HG02885 (cell line): ENCODE data around the gene NHLH2.

ENCODE experiments used
- ATAC-seq: cut with Tn5 transposase; IDR thresholded peaks from one replicate; pipeline ENCODE4 v1.9.1; 2021; ENCODE audit warnings: mild to moderate bottlenecking; ENCODE audit not compliant: unreplicated experiment, poor library complexity

Gene NHLH2

DNA sequence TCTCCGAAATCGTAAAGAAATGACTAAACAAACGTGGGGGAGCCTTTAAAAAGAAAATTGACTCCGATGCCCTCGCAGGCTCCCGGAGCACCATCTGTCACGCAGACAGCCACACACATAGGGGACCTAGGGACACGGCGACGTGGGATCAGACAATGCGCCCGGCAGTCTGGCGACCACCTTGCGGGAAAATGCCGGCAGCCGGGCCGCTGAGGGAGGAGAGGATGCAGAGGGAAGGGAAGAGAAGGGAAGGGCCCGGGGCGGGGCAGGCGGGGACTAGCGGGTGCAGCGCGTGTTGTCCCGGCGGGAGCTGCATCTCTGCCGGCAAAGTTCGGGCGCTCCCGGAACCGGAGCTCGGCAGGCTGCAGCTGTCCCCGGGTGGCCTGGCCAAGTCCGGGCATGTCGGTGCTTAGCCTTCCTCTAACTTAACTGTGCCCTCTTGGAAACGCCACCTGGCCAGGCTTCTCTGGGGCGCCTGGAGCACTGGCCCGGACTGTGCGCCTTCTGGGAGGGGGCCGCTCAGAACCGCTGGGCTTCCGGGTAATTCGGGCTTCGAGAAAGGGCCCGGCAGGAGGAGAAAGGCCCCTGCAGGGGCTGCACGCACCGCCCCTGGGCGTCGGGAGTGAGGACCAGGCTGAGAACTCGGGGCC, 1.8 kb downstream of the NHLH2 start:
- ATAC-seq: no peak

DNA sequence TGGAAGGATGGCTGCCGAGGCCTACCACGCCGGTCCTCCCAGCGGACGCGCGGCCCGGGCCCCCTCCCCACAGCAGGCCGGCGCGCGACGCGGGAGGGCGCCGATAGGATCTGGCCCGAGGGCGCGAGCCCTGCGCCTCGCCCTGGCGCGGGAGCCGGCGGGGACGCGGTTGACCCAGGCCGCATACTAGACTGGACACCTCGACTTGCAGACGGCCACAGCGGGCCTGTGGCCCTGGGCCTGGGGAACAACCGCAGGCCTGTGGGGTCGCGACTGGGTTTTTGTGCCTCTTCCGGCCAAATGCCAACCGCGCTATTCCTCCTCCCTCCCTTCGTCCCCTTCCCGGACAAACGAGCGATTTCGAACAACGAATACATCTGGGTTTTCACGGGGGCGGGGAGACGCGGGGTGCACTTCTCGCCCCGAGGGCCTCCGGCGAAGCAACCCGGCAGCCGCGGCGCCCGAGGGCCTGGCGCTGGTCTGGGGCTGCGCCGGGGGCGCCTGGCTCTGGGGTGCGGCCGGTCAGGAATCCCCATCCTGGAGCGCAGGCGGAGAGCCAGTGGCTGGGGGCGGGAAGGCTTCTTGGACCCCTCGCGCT, 2.4 kb downstream of the NHLH2 start:
- no peak for ATAC-seq

DNA sequence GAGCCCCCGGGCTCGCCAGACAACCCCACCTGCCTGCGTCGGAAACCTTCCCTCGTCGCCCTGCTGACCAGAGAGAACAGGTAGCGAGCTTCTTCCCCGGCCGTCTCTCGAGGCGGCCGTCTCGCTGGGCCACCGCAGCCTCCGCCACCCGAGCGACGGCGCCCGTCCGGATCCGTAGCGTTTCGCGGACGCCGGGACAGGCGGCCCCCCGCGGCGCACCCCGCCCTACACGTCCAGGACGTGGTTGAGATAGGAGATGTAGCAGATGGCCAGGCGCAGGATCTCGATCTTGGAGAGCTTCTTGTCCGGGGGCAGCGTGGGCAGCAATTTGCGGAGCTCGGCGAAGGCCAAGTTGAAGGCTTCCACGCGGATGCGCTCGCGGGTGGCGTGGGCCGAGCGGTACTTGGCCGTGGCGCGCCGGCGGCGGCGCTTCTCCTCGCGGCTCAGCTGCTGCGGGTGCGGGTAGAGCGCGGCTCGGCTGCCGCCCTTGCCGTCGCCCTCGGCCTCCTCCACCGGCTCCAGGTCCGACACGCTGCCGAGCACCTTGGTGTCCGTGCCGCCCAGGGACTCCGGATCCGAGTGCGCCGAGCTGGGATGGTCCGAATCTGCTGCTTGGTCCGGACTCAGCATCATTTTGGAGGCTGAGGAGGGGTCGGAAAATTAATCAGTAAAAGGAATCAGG, 3.0 kb downstream of the NHLH2 start:
- ATAC-seq: no peak

DNA sequence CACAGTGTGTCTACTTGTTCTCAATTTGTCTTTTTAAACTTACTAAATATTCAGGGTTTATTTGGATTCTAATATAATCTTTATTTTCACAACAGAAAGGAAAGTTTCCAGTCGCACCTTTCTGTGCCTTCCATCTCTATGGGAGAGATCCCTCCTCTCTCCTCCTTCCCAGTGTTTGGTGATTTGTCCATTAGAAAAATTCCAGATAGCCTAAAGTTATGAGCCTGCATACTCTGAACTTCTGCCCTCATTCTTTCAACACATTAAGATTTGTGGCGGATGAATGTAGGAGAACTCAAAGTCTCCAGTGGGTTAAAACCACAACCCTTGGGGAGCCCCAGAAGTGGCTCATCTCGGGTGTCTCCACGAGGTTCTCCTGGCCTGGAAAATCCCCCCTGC, 3.6 kb downstream of the NHLH2 start:
- ATAC-seq: no peak

DNA sequence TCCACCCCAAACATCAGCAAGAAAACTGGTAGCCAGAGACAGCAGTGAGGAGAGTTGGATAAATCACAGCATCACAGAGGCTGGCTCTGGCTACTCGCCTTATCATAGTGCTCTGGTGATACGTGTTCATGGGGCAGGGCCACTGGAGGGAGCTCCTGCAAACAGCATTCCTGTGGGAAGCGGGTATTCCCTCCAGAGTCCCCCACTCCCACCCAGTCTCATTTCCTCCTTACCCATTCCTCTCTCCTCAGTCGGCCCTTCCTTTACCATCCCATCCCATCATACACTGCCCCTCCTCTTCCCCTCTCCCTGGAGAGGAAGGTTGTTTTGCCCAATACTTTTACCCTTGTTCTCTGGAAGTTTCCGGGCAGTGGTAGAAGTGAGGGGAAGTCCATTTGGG, 7.1 kb downstream of the NHLH2 start:
- ATAC-seq: no peak

DNA sequence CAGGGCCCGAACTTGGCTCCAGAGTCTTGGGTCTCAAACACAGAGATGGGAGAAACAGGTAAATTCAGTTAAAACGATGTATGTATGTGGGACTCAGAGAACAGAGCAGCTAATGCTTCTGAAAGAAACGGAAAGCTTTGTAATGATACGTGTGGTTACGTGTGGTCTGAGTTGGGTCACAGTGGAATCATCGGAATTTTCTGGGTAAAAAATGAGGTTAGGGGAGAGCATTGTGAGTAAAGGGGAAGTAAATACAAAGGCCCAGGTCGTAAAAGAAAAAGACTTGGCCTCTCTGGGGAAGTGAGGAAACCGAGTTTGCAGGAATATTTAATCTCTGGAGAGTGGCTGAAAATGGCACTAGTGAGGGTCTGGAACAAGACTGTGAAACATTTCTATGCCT, 8.3 kb downstream of the NHLH2 start:
- no peak for ATAC-seq

DNA sequence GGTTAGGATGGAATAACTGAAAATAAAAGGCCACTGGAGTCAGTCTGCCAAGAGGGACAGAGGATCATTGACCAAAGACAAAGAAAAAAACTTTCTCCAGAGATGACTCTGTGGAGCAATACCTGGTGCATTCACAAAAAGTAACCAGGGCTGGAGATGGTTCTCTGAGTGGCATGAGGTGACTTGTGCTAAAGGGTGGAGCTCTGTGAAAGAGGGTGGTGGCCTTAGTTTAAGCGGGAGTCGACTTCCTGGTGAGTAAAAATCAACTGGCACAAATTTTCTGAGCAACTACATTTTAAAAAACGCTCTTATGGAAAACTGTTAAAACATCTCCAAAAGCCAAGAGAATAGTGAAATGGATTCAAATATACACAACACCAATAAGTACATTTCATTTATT, 10.0 kb downstream of the NHLH2 start:
- ATAC-seq: no peak

DNA sequence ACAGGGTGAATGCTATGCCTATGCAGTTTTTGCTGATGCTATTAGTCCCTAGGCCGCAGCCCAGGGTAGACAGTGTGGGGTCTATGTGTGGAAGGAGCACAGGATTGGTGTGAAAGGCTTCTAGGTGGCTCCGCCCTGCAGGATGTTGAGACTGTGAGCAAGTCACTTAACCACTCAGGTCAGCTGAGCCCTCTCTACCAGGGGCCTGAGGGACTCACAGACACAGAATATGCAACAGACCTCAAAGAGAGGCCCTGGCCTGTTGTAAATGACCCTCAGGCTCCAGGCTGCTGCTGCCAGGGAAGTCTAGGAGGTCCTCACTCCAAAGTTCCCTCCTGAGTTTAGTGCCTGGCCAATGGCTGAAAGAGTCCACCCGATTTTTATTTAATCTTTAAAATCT, 11.0 kb downstream of the NHLH2 start:
- ATAC-seq: no peak

DNA sequence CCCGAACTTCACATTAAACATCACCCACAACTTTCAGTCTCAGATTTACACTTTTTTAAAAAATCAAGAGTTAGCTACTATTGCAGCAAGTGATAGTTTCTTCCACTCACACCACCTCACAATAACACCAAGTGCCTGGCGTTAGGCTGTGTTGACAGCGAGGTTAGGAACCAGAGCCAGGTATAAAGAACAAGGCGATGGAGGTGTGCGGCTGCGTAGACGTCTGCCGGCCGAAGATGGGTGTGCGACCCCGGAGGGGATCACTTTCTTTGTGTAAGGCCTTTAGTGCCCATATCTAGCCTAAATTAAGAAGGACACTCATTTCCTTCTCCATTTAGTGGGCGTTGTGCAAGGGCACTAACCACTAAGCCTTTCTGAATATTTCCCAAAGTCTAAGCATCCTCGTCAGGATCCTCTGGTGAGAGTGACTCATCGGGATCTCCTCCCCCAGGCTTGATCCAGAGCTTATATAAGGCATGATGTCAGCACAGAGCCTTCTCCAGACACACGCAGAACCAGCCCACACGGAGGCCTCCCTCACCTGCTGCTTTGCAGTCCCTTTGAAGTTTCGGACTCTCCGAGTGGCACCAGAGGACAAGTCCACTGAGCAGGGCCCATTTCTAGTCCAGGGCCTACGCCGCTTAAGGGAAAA, 11.8 kb downstream of the NHLH2 start:
- ATAC-seq: no peak

DNA sequence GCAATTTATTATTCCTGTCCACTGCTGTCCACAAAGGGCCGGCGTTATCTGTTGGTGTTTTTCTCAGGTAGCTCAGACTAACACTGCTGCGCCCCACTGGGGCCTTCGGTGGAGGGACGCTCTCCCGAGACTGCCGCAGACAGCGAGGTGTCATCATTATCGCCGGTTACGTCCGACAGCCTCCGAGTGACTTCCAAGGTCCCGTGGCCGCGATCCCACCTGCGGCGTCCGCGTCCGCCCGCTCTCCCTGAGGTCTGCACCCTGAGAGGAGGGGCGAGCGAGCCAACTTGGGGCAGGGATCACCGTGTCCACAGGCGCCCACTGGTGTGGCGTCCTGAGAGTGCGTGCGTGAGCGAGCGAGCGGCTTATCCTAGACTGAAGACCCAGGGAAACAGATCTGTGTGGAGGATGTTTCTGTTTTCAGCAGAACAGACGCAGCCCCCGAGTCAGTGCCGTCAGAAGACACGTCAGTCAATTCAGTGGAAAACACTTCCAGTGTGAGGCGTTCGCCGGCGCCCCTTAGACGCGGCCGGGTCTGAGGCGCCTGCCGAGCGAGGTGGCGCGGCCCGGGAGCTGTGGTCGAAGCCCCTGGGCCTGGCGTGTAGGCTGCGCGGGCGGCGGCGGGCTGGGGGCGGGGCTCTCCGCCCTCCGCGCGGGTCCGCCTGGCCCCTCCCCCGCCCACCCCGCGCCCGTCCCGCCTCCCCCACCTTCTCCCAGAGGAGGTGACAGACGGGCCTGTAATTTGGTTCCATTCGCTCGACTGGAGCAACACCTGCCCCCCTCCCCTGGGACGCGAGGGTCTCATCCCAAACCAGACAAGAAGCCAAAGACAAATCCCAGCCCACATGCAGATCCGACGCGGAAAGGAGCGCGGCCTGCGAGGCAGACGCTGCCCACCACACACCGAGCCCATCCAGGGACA, 12.6 kb downstream of the NHLH2 start:
- no peak for ATAC-seq

DNA sequence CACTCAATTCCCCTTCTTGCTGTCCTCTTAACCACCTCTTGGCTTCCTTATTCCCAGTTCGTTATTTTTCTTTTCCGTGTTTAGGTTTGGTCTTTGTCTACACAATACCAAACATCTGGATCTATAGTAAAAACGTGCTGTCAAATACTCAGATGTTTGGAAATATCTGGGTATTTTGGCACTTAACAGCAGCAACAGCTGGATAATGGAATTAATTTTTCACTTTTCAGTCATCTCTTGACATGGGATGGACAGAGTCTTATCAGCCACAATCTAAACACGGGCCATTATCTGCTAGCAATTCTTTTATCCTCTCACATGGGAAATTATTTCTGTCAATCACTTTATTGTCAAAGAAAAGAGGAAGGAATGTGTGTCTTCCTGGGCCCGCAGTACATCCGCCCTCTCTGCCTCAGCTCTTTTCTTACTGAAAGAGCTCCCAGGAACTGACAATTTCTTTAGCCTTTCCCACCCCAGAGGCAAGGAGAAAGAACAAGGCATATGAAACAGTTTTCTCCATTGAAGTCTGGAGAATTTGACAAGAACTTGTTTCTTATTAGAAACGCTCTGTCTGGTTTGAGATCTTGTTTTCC, 13.4 kb downstream of the NHLH2 start:
- ATAC-seq: no peak

DNA sequence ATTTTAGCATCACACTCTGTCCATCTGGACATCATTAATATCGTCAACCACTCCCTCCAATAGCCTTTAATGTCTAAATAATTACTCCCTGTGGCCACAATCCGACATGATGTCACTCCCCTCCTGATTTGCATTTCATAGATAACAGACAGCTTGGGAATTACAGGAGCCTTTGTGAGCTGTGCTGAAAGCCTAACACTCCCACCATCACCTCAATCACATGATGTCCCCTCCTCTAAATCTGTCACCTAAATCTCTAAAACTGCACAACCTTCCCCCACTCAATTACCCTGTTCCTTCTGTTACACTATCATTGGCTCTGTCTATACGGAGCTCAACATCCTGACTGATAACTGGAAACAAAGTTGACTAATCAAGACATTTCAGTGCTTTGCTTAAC, 14.3 kb downstream of the NHLH2 start:
- ATAC-seq: no peak

DNA sequence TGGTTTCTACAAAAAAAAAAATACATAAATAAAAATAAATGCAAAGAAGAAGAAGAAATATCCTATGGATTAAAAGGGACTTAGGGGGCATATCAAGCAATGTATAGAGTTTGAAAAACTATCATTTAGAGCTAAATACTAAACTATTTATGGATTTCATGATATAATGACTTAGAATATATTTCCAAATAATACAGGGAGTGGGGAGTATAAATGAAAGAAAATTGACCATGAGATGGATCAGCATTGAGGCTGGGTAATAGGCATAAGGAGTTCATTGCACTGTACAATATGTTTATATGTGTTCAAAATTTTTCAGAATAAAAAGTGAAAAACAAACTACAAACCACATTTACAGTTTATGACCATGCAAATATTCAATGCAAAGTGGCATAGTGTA, 18.8 kb downstream of the NHLH2 start:
- no peak for ATAC-seq

DNA sequence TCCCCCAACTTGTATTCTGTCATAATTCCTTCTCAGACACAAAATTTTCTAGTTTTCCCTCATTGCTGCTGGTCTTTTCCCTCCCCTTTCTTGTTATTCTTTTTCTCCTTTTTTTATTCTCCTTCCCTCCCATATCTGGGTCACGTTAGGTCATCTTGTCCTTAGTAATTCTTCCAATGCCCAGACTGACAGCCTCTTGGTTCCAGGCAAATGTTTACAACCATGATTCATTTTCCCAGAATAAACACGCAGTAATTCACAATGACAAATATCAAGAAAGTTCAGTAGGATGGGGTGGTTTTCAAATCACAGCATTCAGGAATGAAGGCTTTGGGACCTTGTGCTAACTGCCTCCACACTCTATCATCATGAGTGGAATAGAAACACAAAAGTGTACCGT, 25.2 kb downstream of the NHLH2 start:
- no peak for ATAC-seq

DNA sequence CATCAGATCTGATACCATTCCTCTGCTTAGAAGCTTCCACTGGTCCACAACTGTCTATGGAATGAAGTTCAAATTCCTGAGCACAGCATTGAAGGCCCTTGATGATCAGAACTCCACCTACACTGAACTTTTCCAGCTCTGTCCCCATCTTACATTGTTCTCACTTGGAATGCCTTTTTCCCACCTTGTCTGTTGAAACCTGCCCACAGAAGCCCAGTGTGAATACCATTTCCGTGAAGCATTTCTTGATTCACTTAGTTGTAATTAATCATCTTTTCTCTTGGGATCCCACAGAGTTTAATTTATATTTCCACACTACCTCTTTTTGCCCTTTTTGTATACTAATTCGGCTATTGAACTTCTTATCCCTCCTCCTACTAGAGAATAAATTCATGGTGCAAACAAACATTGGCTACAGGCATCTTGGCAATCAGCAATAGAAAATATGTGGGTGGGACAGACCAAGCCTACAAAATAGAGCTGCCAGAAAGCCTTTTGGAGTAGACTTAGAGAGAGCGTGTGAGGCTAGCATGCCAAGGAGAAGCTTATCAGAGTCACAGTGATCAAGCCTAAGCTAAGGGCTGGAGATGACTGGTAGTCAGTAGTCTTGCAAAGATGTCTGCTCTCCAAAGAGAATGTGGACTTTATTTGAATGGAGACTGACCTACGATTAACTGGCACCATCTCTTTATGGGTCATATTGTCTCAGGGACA, 26.1 kb downstream of the NHLH2 start:
- ATAC-seq: no peak

DNA sequence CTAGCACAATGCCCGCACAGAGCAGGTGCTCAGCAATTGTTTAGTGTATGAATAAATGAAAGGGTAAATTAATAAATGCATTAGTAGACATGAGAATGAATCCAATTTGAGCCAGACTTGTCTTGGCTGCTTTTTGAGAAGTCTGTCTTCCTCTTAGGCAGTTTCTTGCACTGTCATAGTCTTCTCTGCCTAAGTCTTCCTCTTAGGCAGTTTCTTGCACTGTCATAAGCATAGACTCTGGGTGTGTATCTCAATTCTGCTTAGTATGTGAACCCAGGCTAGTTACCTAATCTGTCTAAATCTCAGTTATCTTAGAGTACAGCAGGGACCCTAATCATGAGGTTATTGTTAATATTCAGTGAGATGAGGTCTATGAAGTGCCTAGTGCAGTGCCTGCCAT, 27.2 kb downstream of the NHLH2 start:
- no peak for ATAC-seq

DNA sequence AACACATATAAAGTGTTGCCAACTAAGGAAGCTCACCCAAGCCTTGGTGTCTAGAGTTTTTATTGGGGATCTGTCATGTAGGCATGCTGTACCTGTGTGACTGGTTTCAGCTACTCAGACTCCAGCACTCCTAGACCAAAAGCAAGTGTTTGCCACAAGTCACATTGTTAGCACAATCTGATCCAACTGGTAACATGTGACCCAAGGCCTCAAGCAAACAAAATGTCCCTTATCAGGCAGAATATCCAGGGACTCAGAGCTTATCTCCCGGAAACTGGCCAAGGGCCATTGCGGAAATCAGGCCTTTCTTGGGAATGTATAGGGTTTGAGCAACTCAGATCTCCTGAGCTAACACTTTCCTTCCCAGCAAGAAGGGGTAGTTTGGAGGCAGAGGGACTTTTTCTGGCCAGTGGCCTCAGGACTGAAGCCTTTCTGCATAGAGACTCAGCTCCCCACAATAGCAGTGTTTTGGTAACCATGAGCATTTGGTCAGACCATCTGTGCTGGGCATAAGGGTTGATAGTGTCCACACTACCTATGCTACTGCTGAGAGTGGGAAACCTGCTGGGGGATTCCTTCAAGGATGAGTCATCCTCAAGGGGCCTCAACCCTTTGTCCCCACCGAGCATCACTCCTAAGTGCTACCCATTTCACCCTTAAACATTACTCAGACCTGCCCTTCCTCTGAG, 29.6 kb downstream of the NHLH2 start:
- ATAC-seq: no peak

DNA sequence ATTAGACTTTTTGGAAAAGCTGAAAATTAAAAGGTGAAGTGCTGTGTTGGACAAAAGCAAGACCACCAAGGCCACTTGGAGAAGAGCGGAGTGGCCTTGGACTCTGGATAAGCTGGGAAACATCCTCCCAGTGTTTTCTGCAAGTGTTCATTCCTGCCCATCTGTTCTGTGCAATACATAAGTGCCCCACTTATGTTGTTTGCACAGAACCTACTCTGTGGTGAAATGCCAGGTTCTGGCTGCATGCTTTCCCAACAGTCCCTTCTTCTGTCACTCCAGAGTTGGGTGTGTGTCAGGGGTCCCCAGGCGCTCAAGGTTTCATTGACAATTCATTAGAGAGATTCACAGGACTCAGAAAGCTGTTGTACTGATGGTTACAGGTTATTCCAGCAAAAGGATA, 30.3 kb downstream of the NHLH2 start:
- ATAC-seq: no peak

DNA sequence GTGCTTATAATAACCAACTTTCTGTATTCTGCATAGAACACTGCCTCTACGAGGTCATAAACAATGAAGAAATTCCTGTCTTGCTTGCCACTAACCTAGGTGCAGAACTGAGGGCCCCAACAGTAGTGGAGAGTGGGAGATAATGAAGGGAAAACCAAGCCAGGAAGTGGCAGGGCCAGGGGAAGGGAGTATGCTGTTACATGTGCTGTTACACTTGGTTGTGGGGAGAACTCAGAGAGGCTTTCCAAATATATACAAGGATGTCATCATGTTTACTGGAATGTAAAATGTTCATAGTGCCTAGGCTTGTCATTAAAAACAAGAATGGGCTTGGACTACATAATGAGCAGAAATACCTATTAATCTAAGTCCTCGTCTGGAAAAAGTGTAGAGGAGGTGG, 31.1 kb downstream of the NHLH2 start:
- no peak for ATAC-seq
